Heart right ventricle (tissue), 16 donors: ENCODE measurements around the gene TMEM151A. TPM values are rescaled to one million over a fixed set of nuclear protein-coding genes. Genes with fewer than 3 reads are reported as not detected.

Source experiments
- ATAC-seq, 8 donors: fragments of 200-7000 bp; cut with Tn5 transposase; one replicate each; pipeline ENCODE4 v1.9.1; 2020; ENCODE audit warnings: mild to moderate bottlenecking in 8 of 8, moderate library complexity in 8 of 8, moderate number of reproducible peaks in 1 of 8
- DNase-seq, 2 donors: peaks; one replicate each; pipeline ENCODE4 v3.0.0-alpha.2; 2020
- H3K27ac ChIP-seq, 10 donors: fragments of 200-600 bp; sonication (generic) in 2 of 10; one replicate each; pipeline versions ENCODE4 v1.5.0 to v1.8.0; 2020 to 2022; ENCODE audit warnings: mild to moderate bottlenecking in 3 of 10
- H3K27me3 ChIP-seq, 7 donors: fragments of 200-600 bp; one replicate each; pipeline ENCODE4 v1.8.0; 2021 to 2022; ENCODE audit warnings: mild to moderate bottlenecking in 2 of 7
- H3K36me3 ChIP-seq, 9 donors: fragments of 200-600 bp; sonication (generic) in 1 of 9; one replicate each; pipeline versions ENCODE4 v1.5.0 to v1.8.0; 2020 to 2022; ENCODE audit warnings: mild to moderate bottlenecking in 2 of 9
- H3K4me1 ChIP-seq, 9 donors: fragments of 200-600 bp; sonication (generic) in 1 of 9; one replicate each; pipeline versions ENCODE4 v1.5.0 to v1.8.0; 2020 to 2022; ENCODE audit warnings: mild to moderate bottlenecking in 4 of 9
- H3K4me3 ChIP-seq, 10 donors: fragments of 200-600 bp; sonication (generic) in 2 of 10; one replicate each; pipeline versions ENCODE4 v1.5.0 to v1.8.0; 2020 to 2022; ENCODE audit warnings: mild to moderate bottlenecking in 7 of 10, moderate library complexity in 2 of 10
- H3K9me3 ChIP-seq, 11 donors: fragments of 200-600 bp in 10 of 11; sonication (generic) in 2 of 11; one replicate each; pipeline versions ENCODE4 v1.5.0 to v1.8.0; 2013 to 2022; ENCODE audit warnings: mild to moderate bottlenecking in 2 of 11, control low read depth in 1 of 11, moderate library complexity in 1 of 11
- WGBS, 2 donors: extraction: QIAGEN DNeasy Blood & Tissue Kit; methylation state at CpG; one replicate each; pipeline ENCODE4 v1.1.7; 2013; ENCODE audit warnings: inconsistent platforms in 1 of 2; 5-methylcytosine and 5-hydroxymethylcytosine counted together
- intact Hi-C, 10 donors: fragments of 100-400 bp; cut with DNase I; formaldehyde crosslinking; loops; one replicate each; pipeline versions ENCODE4 v1.11.1 to v1.14.2; 2022
- polyA plus RNA-seq, 2 donors: library from polyadenylated mRNA; stranded (reverse); fragments of 200-250 nt; gene quantifications; one replicate each; pipeline ENCODE4 v1.2.3, GENCODE V29; 2013
- total RNA-seq, 10 donors: library from RNA; stranded (reverse); fragmentation: NEBNext Ultra II Directional in 3 of 10; extraction: Animal tissue kit (Norgen Biotek cat#: 25700) in 3 of 10; gene quantifications; one replicate each; pipeline versions ENCODE4 v1.2.1 to v1.2.4, GENCODE V29; 2021 to 2023
- TF ChIP-seq, protein P1 (sequence below), 9 donors: fragments of 200-600 bp; sonication (generic) in 2 of 9; IDR thresholded peaks; one replicate each; pipeline versions ENCODE4 v1.5.0 to v1.8.0; 2021 to 2022; ENCODE audit warnings: antibody characterized with exemption in 9 of 9, mild to moderate bottlenecking in 5 of 9, moderate library complexity in 1 of 9
- donor health status: Arrhythmogenic right ventricular cardiomyopathy.
- donor health status: ischemic (EF 13 %, LVEDD 7.1; RV severe dilation, severe dysfunction).
- donor health status: healthy with polysubstance abuse.
- donor health status: DM: no; HTN: yes; CAD: no.
- donor health status: DM: no; HTN: no; CAD: no.
- donor health status: ischemic (EF 25% LVEDD 6.9; RV normal size, moderate dysfunction).
- donor health status: ischemic (EF 25% LVEDD 5.7; RV mildly dilated, moderate dysfunction).
- donor health status: healthy.
- donor health status: DM: yes; HTN: yes; CAD: no.
- donor health status: Ischemic cardiomyopathy.
- donor health status: ischemic (EF 35%, LVEDD 5.7; RV mildly dilated, moderate dysfunction).
- donor health status: nonischemic (EF 11% LVEDD 7.7; RV severe dilation, severe dysfunction).
- donor health status: DM: yes; HTN: yes; CAD: no.
- donor health status: PGD.
- donor health status: ischemic (EF 29% LVEDD 5.4; RV normal size, mild dysfunction).
- donor health status: nonischemic (EF 23%, LVEDD 6.1; RV moderate dilation, normal function).

TMEM151A gene
- total and polyA plus RNA-seq, 12 donors = 0.10 to 0.24 (median 0.19) TPM; not detected in 7

DNA sequence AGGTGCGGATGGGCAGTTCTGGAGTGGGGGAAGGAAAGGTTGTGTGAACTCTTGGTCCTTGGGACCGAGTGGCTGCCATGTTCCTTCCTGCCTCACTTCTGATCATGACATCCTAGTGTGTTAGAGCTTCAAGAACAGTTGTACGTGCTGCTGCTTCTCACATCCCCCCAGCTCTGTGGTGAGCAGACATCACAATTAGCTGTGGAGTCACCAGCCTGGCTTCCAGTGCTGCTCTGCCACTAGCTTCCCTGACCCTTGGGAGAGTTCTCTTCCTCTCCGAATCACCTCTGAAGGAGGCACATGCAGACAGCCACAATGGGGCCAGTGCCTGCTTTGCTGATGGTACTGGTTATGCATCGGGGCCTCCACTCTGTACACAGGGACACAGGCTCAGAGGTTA lies 29.5 kb upstream of the TMEM151A start:
- peaks cover 0 to 5% (median 0%) of the 10 kb centered on the region in 7 donors for H3K27me3 ChIP-seq
- intact Hi-C loops = no loop called here
- H3K36me3 ChIP-seq = peaks cover 0 to 75% (median 4%) of the 10 kb centered on the region in 9 donors
- no peak overlapping the region for H3K27ac ChIP-seq
- TF ChIP-seq, protein P1, sequence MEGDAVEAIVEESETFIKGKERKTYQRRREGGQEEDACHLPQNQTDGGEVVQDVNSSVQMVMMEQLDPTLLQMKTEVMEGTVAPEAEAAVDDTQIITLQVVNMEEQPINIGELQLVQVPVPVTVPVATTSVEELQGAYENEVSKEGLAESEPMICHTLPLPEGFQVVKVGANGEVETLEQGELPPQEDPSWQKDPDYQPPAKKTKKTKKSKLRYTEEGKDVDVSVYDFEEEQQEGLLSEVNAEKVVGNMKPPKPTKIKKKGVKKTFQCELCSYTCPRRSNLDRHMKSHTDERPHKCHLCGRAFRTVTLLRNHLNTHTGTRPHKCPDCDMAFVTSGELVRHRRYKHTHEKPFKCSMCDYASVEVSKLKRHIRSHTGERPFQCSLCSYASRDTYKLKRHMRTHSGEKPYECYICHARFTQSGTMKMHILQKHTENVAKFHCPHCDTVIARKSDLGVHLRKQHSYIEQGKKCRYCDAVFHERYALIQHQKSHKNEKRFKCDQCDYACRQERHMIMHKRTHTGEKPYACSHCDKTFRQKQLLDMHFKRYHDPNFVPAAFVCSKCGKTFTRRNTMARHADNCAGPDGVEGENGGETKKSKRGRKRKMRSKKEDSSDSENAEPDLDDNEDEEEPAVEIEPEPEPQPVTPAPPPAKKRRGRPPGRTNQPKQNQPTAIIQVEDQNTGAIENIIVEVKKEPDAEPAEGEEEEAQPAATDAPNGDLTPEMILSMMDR (IDR thresholded peaks at IDR 0.05) = no peak
- peaks cover 3 to 20% (median 14%) of the 10 kb centered on the region in 9 donors for H3K4me1 ChIP-seq
- no peak for DNase-seq
- whole genome bisulfite sequencing, 2 donors = 88 to 93% methylated on average over 5 of the region's 5 CpGs
- no peak for ATAC-seq
- no peak overlapping the region for H3K4me3 ChIP-seq
- no peaks in the 10 kb centered on the region for H3K9me3 ChIP-seq

DNA sequence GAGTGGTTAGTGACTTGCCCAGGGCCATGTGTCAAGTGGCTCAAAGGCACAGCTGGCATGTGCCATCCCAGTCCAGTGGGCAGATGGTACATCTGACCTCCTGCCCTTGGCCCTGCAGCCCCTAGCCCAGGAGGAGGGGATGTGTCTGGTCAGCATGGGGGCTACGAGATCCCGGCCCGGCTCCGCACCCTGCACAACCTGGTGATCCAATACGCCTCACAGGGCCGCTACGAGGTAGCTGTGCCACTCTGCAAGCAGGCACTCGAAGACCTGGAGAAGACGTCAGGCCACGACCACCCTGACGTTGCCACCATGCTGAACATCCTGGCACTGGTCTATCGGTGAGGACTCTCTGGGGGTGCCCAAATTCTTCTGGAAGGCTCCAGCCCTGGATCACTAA lies 29.0 kb upstream of the TMEM151A start:
- no peak overlapping the region for H3K27ac ChIP-seq
- peaks cover 0 to 75% (median 4%) of the 10 kb centered on the region in 9 donors for H3K36me3 ChIP-seq
- TF ChIP-seq, protein P1 (IDR thresholded peaks at IDR 0.05) = no peak
- intact Hi-C loops = no loop called here
- no peak for ATAC-seq
- H3K27me3 ChIP-seq = no peaks in the 10 kb centered on the region
- peaks cover 3 to 20% (median 15%) of the 10 kb centered on the region in 9 donors for H3K4me1 ChIP-seq
- no peak overlapping the region for H3K4me3 ChIP-seq
- WGBS, 2 donors = 96 to 97% methylated on average over 12 of the region's 12 CpGs
- no peaks in the 10 kb centered on the region for H3K9me3 ChIP-seq
- no peak for DNase-seq

DNA sequence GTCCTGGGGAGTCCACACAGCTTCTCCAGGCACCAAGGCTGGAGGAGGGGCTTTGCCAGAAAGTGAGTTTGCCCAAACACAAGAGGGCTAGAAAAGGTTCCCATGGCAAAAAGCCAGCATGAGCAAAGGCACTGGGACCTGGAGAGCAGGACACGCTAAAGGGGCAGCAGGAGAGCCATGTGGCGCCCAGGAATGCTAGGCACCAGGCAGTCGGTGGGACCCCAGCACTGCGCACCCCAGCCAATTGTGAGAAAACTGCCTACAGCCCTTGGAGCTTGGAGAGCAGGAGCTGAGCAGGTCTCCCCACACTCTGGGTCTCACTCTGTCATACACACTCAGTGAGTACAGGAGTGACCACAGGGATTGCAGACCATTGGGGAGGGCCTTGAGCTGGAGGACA lies 28.5 kb upstream of the TMEM151A start:
- Histone ChIP-seq H3K4me1 (peaks cover 3 to 20% (median 12%) of the 10 kb centered on the region in 9 donors), H3K36me3 (peaks cover 0 to 75% (median 4%) of the 10 kb centered on the region in 9 donors), H3K27me3 (no peaks in the 10 kb centered on the region), H3K27ac (no peak overlapping the region), H3K4me3 (no peak overlapping the region), H3K9me3 (no peaks in the 10 kb centered on the region)
- DNase-seq (no peak), ATAC-seq (no peak)
- TF ChIP-seq, protein P1 (IDR thresholded peaks at IDR 0.05) = no peak
- 92 to 94% methylated on average over 4 of the region's 4 CpGs for WGBS, 2 donors
- intact Hi-C loops = no loop called here

DNA sequence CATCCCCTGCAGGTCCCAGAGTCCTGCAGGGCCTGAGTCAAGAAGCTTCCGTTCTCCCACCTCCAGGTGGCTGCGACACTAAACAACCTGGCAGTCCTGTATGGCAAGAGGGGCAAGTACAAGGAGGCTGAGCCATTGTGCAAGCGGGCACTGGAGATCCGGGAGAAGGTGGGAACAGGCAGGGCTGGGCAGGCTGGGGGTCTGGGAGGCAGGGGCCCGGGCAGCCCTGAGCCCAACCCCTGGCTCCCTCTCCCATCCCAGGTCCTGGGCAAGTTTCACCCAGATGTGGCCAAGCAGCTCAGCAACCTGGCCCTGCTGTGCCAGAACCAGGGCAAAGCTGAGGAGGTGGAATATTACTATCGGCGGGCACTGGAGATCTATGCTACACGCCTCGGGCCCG lies 27.9 kb upstream of the TMEM151A start:
- no peak overlapping the region for H3K27ac ChIP-seq
- no peak for ATAC-seq
- no peaks in the 10 kb centered on the region for H3K27me3 ChIP-seq
- DNase-seq = no peak
- intact Hi-C loops = no loop called here
- H3K4me3 ChIP-seq = no peak overlapping the region
- no peaks in the 10 kb centered on the region for H3K9me3 ChIP-seq
- TF ChIP-seq, protein P1 (IDR thresholded peaks at IDR 0.05) = no peak
- peaks cover 0 to 15% (median 8%) of the 10 kb centered on the region in 9 donors for H3K4me1 ChIP-seq
- 95 to 97% methylated on average over 10 of the region's 10 CpGs for WGBS, 2 donors
- peaks cover 0 to 75% (median 4%) of the 10 kb centered on the region in 9 donors for H3K36me3 ChIP-seq
